Measurements from ENCODE around the gene TMEM204. TPM values are rescaled to one million over a fixed set of nuclear protein-coding genes. Genes with fewer than 3 reads are reported as not detected.

The TMEM204 gene
- total RNA-seq, 3 donors from 2014 or later (not counting 1 experiment from before 2014, with no cell fraction given) = 3.3 to 14.1 (median 7.8) TPM

GRCh38 chr16:1494711-1495110 is 38.8 kb upstream of the TMEM204 start:
- Histone ChIP-seq H3K27me3 (ENCODE audit: control insufficient read depth, insufficient read depth, low read length) (no peaks in the 10 kb centered on the region), H3K27ac (ENCODE audit: low read length) (no peak overlapping the region), H3K4me3 (ENCODE audit: low read length) (no peak overlapping the region), H3K36me3 (ENCODE audit: control insufficient read depth, insufficient read depth, low read length) (peaks cover 12% of the 10 kb centered on the region), H3K4me1 (ENCODE audit: control insufficient read depth, insufficient read depth, low read length) (peaks cover 23% of the 10 kb centered on the region), H3K9me3 (ENCODE audit: control insufficient read depth, insufficient read depth, low read length) (no peaks in the 10 kb centered on the region)
- Mint-ChIP-seq H3K4me1 (peaks cover 9 to 16% of the 10 kb centered on the region in 2 donors), H3K9me3 (no peaks in the 10 kb centered on the region), H3K27me3 (ENCODE audit: low read depth in 2 of 2) (no peaks in the 10 kb centered on the region), H3K36me3 (no peaks in the 10 kb centered on the region), H3K27ac (no peak overlapping the region), H3K4me3 (peak overlapping the region; percentile 42)
- intact Hi-C loops (cut with micrococcal nuclease) = no loop called here
- 96% methylated on average over 13 of the region's 13 CpGs for WGBS (ENCODE audit: insufficient coverage)
- ATAC-seq (no peak), DNase-seq (no peak)
- no peak for TF ChIP-seq CTCF (IDR thresholded peaks at IDR 0.05)

DNA sequence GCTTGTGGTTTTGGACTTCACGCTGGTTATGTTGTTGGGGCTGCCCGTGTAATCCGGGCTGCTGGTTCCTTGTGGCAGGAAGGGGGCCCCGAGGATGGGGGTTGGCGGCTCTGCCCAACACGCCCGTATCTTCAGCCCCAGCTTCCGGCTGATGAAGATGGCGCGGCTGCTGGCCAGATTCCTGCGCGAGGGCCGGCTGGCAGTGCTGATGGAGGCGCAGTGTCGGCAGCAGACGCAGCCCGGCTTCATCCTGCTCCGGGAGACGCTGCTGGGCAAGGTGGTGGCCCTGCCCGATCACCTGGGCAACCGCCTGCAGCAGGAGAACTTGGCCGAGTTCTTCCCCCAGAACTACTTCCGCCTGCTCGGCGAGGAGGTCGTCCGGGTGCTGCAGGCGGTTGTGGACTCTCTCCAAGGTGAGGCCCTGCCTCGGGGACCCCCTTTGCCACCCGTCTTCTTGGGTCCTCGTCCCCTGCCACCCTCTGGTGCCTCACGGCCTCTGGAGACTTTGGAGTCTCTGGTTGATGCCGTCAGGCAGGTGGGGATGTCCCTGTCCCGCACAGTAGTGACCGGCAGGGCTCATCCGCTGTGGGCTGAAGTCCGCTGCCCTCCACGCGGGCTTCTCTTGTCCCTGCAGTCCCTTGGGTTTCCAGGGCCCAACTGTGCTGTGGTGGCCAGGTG is 38.1 kb upstream of the TMEM204 start:
- whole genome bisulfite sequencing (ENCODE audit: insufficient coverage) = 94% methylated on average over 39 of the region's 39 CpGs
- DNase-seq = no peak
- H3K4me3 Mint-ChIP-seq = peak overlapping the region; percentile 42

DNA sequence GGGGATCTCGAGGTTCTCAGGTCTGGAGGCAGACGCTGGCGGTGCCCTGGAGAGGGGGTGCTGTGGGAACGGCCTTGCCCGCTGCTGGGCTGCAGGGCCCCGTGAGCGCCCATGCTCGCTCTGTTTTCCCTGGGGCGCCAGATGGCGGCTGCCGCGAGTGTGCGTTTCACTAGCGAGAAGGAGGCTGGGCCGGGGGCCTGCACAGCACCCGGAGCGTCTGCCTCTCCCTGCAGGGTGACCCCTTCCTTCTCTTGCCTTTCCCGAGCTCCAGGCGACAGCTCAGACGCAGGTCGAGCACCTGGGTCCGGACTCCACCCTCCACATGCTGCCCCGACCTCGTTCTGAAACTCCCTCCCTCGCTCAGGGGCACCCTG is 37.6 kb upstream of the TMEM204 start:
- Histone ChIP-seq H3K4me1 (ENCODE audit: control insufficient read depth, insufficient read depth, low read length) (peaks cover 23% of the 10 kb centered on the region), H3K27ac (ENCODE audit: low read length) (no peak overlapping the region), H3K27me3 (ENCODE audit: control insufficient read depth, insufficient read depth, low read length) (no peaks in the 10 kb centered on the region), H3K4me3 (ENCODE audit: low read length) (no peak overlapping the region), H3K36me3 (ENCODE audit: control insufficient read depth, insufficient read depth, low read length) (peaks cover 20% of the 10 kb centered on the region), H3K9me3 (ENCODE audit: control insufficient read depth, insufficient read depth, low read length) (no peaks in the 10 kb centered on the region)
- H3K36me3 Mint-ChIP-seq = no peaks in the 10 kb centered on the region
- 95% methylated on average over 25 of the region's 25 CpGs for WGBS (ENCODE audit: insufficient coverage)
- DNase-seq = no peak
- H3K9me3 Mint-ChIP-seq = no peaks in the 10 kb centered on the region
- H3K4me1 Mint-ChIP-seq = peaks cover 9 to 16% of the 10 kb centered on the region in 2 donors
- no peak for ATAC-seq
- intact Hi-C loops (cut with micrococcal nuclease) = no loop called here
- no peak for TF ChIP-seq CTCF (IDR thresholded peaks at IDR 0.05)
- H3K27me3 Mint-ChIP-seq (ENCODE audit: low read depth in 2 of 2) = no peaks in the 10 kb centered on the region
- H3K27ac Mint-ChIP-seq = no peak overlapping the region
- H3K4me3 Mint-ChIP-seq = peak overlapping the region; percentile 37

More for the DNA sequence above, 38.1 kb upstream of the TMEM204 start:
- no peak overlapping the region for H3K27ac ChIP-seq (ENCODE audit: low read length)
- H3K4me3 ChIP-seq (ENCODE audit: low read length) = no peak overlapping the region
- Mint-ChIP-seq H3K4me1 (peaks cover 9 to 16% of the 10 kb centered on the region in 2 donors), H3K27ac (no peak overlapping the region), H3K27me3 (ENCODE audit: low read depth in 2 of 2) (no peaks in the 10 kb centered on the region), H3K36me3 (no peaks in the 10 kb centered on the region), H3K9me3 (no peaks in the 10 kb centered on the region)
- intact Hi-C loops (cut with micrococcal nuclease) = no loop called here
- no peaks in the 10 kb centered on the region for H3K9me3 ChIP-seq (ENCODE audit: control insufficient read depth, insufficient read depth, low read length)
- peaks cover 16% of the 10 kb centered on the region for H3K36me3 ChIP-seq (ENCODE audit: control insufficient read depth, insufficient read depth, low read length)
- H3K4me1 ChIP-seq (ENCODE audit: control insufficient read depth, insufficient read depth, low read length) = peaks cover 23% of the 10 kb centered on the region
- TF ChIP-seq CTCF (IDR thresholded peaks at IDR 0.05) = no peak
- no peaks in the 10 kb centered on the region for H3K27me3 ChIP-seq (ENCODE audit: control insufficient read depth, insufficient read depth, low read length)
- ATAC-seq = no peak

DNA sequence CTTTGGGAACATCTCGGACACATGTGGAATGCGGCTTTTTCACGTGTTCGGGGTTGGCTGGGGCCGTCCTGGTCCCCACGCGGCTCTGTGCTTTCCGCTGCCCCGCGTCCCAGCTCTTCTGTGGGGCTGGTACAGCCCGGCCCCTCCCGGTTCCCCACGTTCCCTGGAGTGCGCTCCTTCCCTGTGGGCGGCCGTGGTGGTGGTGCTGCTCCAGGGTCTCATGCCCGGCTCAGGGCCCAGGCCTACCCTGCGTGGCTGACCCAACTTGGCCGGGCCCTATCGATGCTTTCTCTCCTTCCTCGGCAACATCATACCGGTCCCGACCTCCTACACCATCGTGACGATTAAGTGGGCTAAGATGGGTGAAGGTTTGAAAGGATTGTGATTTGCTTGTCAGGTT is 37.0 kb upstream of the TMEM204 start:
- Mint-ChIP-seq H3K4me1 (peaks cover 9 to 16% of the 10 kb centered on the region in 2 donors), H3K27me3 (ENCODE audit: low read depth in 2 of 2) (no peaks in the 10 kb centered on the region), H3K36me3 (no peaks in the 10 kb centered on the region), H3K27ac (no peak overlapping the region), H3K4me3 (no peak overlapping the region), H3K9me3 (no peaks in the 10 kb centered on the region)
- Histone ChIP-seq H3K4me1 (ENCODE audit: control insufficient read depth, insufficient read depth, low read length) (peaks cover 23% of the 10 kb centered on the region), H3K27me3 (ENCODE audit: control insufficient read depth, insufficient read depth, low read length) (no peaks in the 10 kb centered on the region), H3K36me3 (ENCODE audit: control insufficient read depth, insufficient read depth, low read length) (peaks cover 24% of the 10 kb centered on the region), H3K9me3 (ENCODE audit: control insufficient read depth, insufficient read depth, low read length) (no peaks in the 10 kb centered on the region), H3K4me3 (ENCODE audit: low read length) (no peak overlapping the region), H3K27ac (ENCODE audit: low read length) (no peak overlapping the region)
- TF ChIP-seq CTCF (IDR thresholded peaks at IDR 0.05) = no peak
- ATAC-seq (no peak), DNase-seq (no peak)
- intact Hi-C loops (cut with micrococcal nuclease) = no loop called here
- 93% methylated on average over 25 of the region's 25 CpGs for WGBS (ENCODE audit: insufficient coverage)

Data from natural killer cell (primary cell).